Ovary (tissue), 3 donors: ENCODE data around the gene ATR.

ENCODE experiments used
- CTCF ChIP-seq, 3 donors: fragments of 450-650 bp in 2 of 3; fragments of 200-600 bp in 1 of 3; IDR thresholded peaks; one replicate each; pipeline versions ENCODE4 v1.5.1 to v1.8.0; 2016 to 2022; ENCODE audit warnings: antibody characterized with exemption in 3 of 3, mild to moderate bottlenecking in 1 of 3
- POLR2A ChIP-seq: fragments of 450-650 bp; IDR thresholded peaks from one replicate; pipeline ENCODE4 v1.6.1; 2017; ENCODE audit warnings: antibody characterized with exemption, mild to moderate bottlenecking, moderate library complexity
- donor health status: DM: no; HTN: no; CAD: no.

DNA sequence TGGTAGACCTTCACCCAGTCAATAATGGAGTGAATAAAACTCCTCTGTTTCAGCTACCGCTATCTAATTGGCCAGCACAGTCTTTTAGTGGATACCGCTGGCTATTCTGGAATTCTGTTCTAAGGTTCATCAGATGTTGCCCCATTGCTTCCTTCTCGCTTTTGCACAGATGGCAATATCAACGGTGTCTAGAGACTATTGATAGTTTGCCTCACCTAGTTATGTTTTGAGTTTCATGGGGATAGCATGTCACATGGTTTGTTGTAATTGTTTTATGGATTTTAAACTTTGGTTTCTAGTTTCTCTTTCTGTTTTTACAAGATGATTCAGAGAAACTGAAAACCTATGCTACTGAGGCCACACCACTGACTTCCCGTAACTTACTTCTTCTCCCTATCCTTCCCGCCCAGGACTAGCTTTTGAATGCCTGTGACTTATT is 132.7 kb downstream of the ATR start:
- no peak for TF ChIP-seq CTCF (IDR thresholded peaks at IDR 0.05)
- no peak for TF ChIP-seq POLR2A
